ENCODE results near the gene POC1B.

Gene POC1B

GRCh38 chr12:89429528-89429927 lies 96.3 kb downstream of the POC1B start:
- no peak overlapping the region for H3K4me3 ChIP-seq (ENCODE audit: insufficient read length, low read depth)
- H3K9me3 ChIP-seq (ENCODE audit: insufficient read depth, low read length), result no peaks in the 10 kb centered on the region
- H3K36me3 ChIP-seq (ENCODE audit: insufficient read depth, insufficient read length, low read length), result no peaks in the 10 kb centered on the region
- no peak for DNase-seq (ENCODE audit: low read depth, low spot score)
- TF ChIP-seq ZNF274 (IDR thresholded peaks at IDR 0.05; ENCODE audit: low read depth, low read length) (no peak), YY1 (IDR thresholded peaks at IDR 0.05; ENCODE audit: insufficient read depth, insufficient read length) (no peak), SUZ12 (IDR thresholded peaks at IDR 0.05; ENCODE audit: extremely low read depth, insufficient read depth, insufficient read length) (no peak)
- no peaks in the 10 kb centered on the region for H3K27me3 ChIP-seq (ENCODE audit: insufficient read depth, insufficient read length)
- no peak overlapping the region for H3K9ac ChIP-seq (ENCODE audit: insufficient read length, low read depth)
- H3K4me1 ChIP-seq (ENCODE audit: insufficient read depth, insufficient read length), result no peaks in the 10 kb centered on the region

GRCh38 chr12:89427508-89428156 lies 98.2 kb downstream of the POC1B start:
- no peaks in the 10 kb centered on the region for H3K4me1 ChIP-seq (ENCODE audit: insufficient read depth, insufficient read length)
- no peak overlapping the region for H3K9ac ChIP-seq (ENCODE audit: insufficient read length, low read depth)
- TF ChIP-seq ZNF274 (IDR thresholded peaks at IDR 0.05; ENCODE audit: low read depth, low read length), result no peak
- no peak for TF ChIP-seq YY1 (IDR thresholded peaks at IDR 0.05; ENCODE audit: insufficient read depth, insufficient read length)
- TF ChIP-seq SUZ12 (IDR thresholded peaks at IDR 0.05; ENCODE audit: extremely low read depth, insufficient read depth, insufficient read length), result no peak
- no peaks in the 10 kb centered on the region for H3K9me3 ChIP-seq (ENCODE audit: insufficient read depth, low read length)
- no peak for DNase-seq (ENCODE audit: low read depth, low spot score)
- no peak overlapping the region for H3K4me3 ChIP-seq (ENCODE audit: insufficient read length, low read depth)
- H3K27me3 ChIP-seq (ENCODE audit: insufficient read depth, insufficient read length), result no peaks in the 10 kb centered on the region
- no peaks in the 10 kb centered on the region for H3K36me3 ChIP-seq (ENCODE audit: insufficient read depth, insufficient read length, low read length)

DNA sequence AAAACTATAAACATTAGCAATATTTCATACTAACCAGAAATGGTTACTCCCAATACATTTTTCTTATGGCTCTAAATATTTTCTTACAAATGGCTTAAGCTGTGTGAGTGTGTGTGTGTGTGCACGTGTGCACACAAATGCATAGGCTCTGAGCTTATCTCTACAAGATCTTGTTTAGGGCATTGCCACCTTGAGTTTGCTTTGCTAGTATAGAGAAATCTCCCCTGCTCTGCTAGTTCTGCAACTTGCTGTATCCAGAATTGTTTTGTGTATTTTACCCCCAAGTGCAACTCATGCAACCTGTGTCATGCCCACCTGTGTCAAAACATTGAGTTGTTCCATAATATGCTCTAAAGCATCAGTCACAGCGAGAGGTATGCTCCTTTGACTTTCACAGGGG lies 101.0 kb downstream of the POC1B start:
- H3K9me3 ChIP-seq (ENCODE audit: insufficient read depth, low read length), result no peaks in the 10 kb centered on the region
- no peaks in the 10 kb centered on the region for H3K4me1 ChIP-seq (ENCODE audit: insufficient read depth, insufficient read length)
- no peak overlapping the region for H3K4me3 ChIP-seq (ENCODE audit: insufficient read length, low read depth)
- no peak for TF ChIP-seq ZNF274 (IDR thresholded peaks at IDR 0.05; ENCODE audit: low read depth, low read length)
- no peak for TF ChIP-seq SUZ12 (IDR thresholded peaks at IDR 0.05; ENCODE audit: extremely low read depth, insufficient read depth, insufficient read length)
- TF ChIP-seq YY1 (IDR thresholded peaks at IDR 0.05; ENCODE audit: insufficient read depth, insufficient read length), result no peak
- no peak overlapping the region for H3K9ac ChIP-seq (ENCODE audit: insufficient read length, low read depth)
- DNase-seq (ENCODE audit: low read depth, low spot score), result no peak
- H3K36me3 ChIP-seq (ENCODE audit: insufficient read depth, insufficient read length, low read length), result no peaks in the 10 kb centered on the region
- no peaks in the 10 kb centered on the region for H3K27me3 ChIP-seq (ENCODE audit: insufficient read depth, insufficient read length)

- Histone ChIP-seq H3K4me1 (ENCODE audit: insufficient read depth, insufficient read length) (no peaks in the 10 kb centered on the region), H3K27me3 (ENCODE audit: insufficient read depth, insufficient read length) (no peaks in the 10 kb centered on the region), H3K9me3 (ENCODE audit: insufficient read depth, low read length) (no peaks in the 10 kb centered on the region), H3K9ac (ENCODE audit: insufficient read length, low read depth) (no peak overlapping the region), H3K4me3 (ENCODE audit: insufficient read length, low read depth) (no peak overlapping the region), H3K36me3 (ENCODE audit: insufficient read depth, insufficient read length, low read length) (no peaks in the 10 kb centered on the region)
- DNase-seq (ENCODE audit: low read depth, low spot score), result no peak
- no peak for TF ChIP-seq ZNF274 (IDR thresholded peaks at IDR 0.05; ENCODE audit: low read depth, low read length)
- TF ChIP-seq SUZ12 (IDR thresholded peaks at IDR 0.05; ENCODE audit: extremely low read depth, insufficient read depth, insufficient read length), result no peak
- TF ChIP-seq YY1 (IDR thresholded peaks at IDR 0.05; ENCODE audit: insufficient read depth, insufficient read length), result no peak
Observed at GRCh38 chr12:89424389-89424788, 101.5 kb downstream of the POC1B start.

DNA sequence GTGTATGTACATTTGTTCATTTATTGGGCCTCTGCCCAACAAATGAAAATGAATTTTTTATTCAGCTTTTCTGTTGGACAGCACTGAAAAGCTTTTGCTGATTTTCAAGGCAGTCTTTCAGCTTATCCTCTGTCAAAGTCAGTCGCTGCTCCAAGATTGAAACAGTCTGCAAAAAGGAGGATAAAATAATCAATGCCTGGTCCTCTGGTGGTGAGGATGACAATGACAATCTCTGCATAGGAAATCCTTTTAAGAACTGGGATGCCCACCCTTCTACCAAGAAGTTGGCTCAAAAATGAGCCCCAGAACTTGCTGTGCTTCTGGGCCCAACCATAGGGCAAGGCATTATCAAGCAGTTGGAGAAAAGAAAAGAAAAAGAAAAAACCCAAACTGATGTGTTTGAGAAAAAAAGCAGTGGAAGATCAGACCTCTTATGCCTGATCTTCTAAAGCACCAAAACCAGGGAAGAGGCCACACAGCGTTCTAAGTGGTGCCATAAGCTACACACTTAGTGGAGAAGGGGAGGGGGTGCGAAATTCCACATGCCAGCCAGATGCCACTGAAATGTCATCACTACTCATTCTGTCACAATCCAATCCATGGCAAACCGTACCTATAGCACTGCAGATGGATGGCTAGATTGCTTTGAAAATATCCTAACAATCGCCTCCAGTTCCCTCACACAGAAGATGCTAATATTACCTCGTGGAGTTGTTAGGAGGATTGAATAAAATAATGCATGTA lies 104.6 kb downstream of the POC1B start:
- no peaks in the 10 kb centered on the region for H3K36me3 ChIP-seq (ENCODE audit: insufficient read depth, insufficient read length, low read length)
- no peaks in the 10 kb centered on the region for H3K27me3 ChIP-seq (ENCODE audit: insufficient read depth, insufficient read length)
- no peaks in the 10 kb centered on the region for H3K4me1 ChIP-seq (ENCODE audit: insufficient read depth, insufficient read length)
- no peak for DNase-seq (ENCODE audit: low read depth, low spot score)
- H3K9ac ChIP-seq (ENCODE audit: insufficient read length, low read depth), result no peak overlapping the region
- no peak for TF ChIP-seq YY1 (IDR thresholded peaks at IDR 0.05; ENCODE audit: insufficient read depth, insufficient read length)
- TF ChIP-seq ZNF274 (IDR thresholded peaks at IDR 0.05; ENCODE audit: low read depth, low read length), result no peak
- no peak for TF ChIP-seq SUZ12 (IDR thresholded peaks at IDR 0.05; ENCODE audit: extremely low read depth, insufficient read depth, insufficient read length)
- no peaks in the 10 kb centered on the region for H3K9me3 ChIP-seq (ENCODE audit: insufficient read depth, low read length)
- no peak overlapping the region for H3K4me3 ChIP-seq (ENCODE audit: insufficient read length, low read depth)

DNA sequence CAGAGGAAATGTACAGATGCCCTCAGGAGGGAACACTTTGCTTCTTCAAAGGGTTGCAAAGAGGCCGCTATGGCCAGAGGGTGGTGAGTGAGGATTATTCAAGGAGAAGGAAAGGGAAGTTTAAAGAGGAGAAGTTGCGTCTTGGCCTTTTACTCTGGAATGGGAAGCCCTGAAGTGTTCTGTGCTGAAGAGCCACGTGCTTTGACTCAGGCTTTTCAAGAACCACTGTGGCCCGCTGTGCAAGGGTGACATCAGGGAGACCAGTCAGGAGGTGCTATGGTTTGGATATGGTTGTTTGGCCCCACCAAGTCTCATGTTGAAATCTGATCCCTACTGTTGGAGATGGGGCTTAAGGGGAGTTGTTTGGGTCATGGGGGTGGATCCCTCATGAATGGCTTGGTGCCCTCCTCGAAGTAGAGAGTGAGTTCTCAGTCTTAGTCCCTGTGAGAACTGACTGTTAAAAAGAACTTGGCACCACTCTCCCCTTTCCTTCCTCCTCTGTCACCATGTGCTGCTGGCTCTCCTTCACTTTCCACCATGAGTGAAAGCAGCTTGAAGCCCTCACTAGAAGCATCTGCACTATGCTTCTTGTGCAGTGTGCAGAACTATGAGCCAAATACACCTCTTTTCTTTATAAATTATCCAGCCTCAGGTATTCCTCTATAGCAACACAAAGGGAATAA lies 107.5 kb downstream of the POC1B start:
- no peaks in the 10 kb centered on the region for H3K27me3 ChIP-seq (ENCODE audit: insufficient read depth, insufficient read length)
- peaks cover 2% of the 10 kb centered on the region for H3K4me1 ChIP-seq (ENCODE audit: insufficient read depth, insufficient read length)
- H3K9me3 ChIP-seq (ENCODE audit: insufficient read depth, low read length), result no peaks in the 10 kb centered on the region
- H3K9ac ChIP-seq (ENCODE audit: insufficient read length, low read depth), result no peak overlapping the region
- no peak overlapping the region for H3K4me3 ChIP-seq (ENCODE audit: insufficient read length, low read depth)
- no peak for DNase-seq (ENCODE audit: low read depth, low spot score)
- no peaks in the 10 kb centered on the region for H3K36me3 ChIP-seq (ENCODE audit: insufficient read depth, insufficient read length, low read length)
- TF ChIP-seq ZNF274 (IDR thresholded peaks at IDR 0.05; ENCODE audit: low read depth, low read length) (no peak), SUZ12 (IDR thresholded peaks at IDR 0.05; ENCODE audit: extremely low read depth, insufficient read depth, insufficient read length) (no peak), YY1 (IDR thresholded peaks at IDR 0.05; ENCODE audit: insufficient read depth, insufficient read length) (no peak)

All from NT2/D1 (cell line).